22Rv1 (cell line): ENCODE measurements around the gene HEATR9.

Source experiments
- H3K27ac ChIP-seq: fragments of 450-650 bp; 2 replicates; pipeline ENCODE4 v1.5.1; 2017
- CTCF ChIP-seq: fragments of 450-650 bp; IDR thresholded peaks from 2 replicates; pipeline ENCODE4 v1.5.1; 2017; ENCODE audit warnings: mild to moderate bottlenecking
- ZFX ChIP-seq: fragments of 450-650 bp; IDR thresholded peaks from 2 replicates; pipeline ENCODE4 v1.6.1; 2017; ENCODE audit warnings: antibody characterized with exemption, borderline replicate concordance

HEATR9 gene

DNA sequence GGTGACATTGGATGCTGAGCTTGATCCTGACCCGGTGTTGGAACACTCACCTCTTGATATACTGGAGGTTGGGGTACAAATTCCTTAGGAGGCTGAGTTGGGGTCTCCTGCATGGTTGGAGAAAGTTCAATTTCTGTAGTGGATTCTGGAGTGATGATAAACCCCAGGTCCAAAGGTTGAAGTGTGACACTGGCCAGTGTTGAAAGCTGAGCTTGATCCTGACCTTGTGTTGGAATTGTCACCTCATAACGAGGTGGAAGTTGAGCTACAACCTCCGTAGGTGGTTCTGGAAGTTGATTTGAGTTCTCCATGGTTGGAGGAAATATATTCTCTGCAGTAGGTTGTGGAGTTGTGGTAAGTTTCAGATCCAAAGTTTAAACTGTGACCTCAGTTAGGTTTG, 40.7 kb upstream of the HEATR9 start:
- H3K27ac ChIP-seq, result no peak overlapping the region
- TF ChIP-seq CTCF (no peak), ZFX (no peak)

DNA sequence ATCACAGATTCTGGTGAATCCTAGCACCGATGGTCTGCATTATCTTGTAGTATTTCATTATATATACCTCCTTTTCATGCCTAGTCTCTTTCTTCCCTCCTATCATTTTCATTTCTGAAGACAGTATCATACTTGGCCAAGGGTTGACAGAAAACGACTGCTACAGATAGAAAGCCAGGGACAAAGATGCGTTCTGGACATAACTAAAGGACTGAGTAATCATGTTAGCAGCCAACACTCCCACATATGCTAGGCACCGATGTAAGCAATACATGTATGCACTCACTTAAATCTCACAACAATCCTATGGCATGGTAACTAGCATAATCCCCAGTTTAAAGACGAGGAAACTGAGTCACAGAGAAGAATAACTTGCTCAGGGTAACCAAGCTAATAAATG, 39.0 kb upstream of the HEATR9 start:
- H3K27ac ChIP-seq, result no peak overlapping the region
- TF ChIP-seq CTCF (no peak), ZFX (no peak)

- no peak overlapping the region for H3K27ac ChIP-seq
- TF ChIP-seq CTCF (no peak), ZFX (no peak)
Measured at GRCh38 chr17:35906926-35907637, 38.4 kb upstream of the HEATR9 start.

GRCh38 chr17:35906191-35906925, 37.7 kb upstream of the HEATR9 start:
- no peak for TF ChIP-seq ZFX
- TF ChIP-seq CTCF, result no peak
- H3K27ac ChIP-seq, result no peak overlapping the region

- no peak overlapping the region for H3K27ac ChIP-seq
- no peak for TF ChIP-seq ZFX
Measured at GRCh38 chr17:35903451-35903850, 34.8 kb upstream of the HEATR9 start.

- H3K27ac ChIP-seq, result no peak overlapping the region
- TF ChIP-seq CTCF (no peak), ZFX (no peak)
Measured at GRCh38 chr17:35901631-35902175, 33.0 kb upstream of the HEATR9 start.

GRCh38 chr17:35900708-35901480, 32.2 kb upstream of the HEATR9 start:
- TF ChIP-seq ZFX, result no peak
- TF ChIP-seq CTCF, result no peak
- H3K27ac ChIP-seq, result no peak overlapping the region
